NCI-H82 (cell line): ENCODE data around the gene ING4.

Experiments
- DNase-seq: peaks from one replicate; lab custom pipeline; 2025; lab: John Stamatoyannopoulos, UW

ING4 gene

GRCh38 chr12:6635856-6636531 lies 26.9 kb downstream of the ING4 start, which contains the start of gene LPAR5:
Gene LPAR5 (minus strand): TSS chr12:6635959. CDS start chr12:6621248, 14,711 bp downstream.
- no peak for DNase-seq

DNA sequence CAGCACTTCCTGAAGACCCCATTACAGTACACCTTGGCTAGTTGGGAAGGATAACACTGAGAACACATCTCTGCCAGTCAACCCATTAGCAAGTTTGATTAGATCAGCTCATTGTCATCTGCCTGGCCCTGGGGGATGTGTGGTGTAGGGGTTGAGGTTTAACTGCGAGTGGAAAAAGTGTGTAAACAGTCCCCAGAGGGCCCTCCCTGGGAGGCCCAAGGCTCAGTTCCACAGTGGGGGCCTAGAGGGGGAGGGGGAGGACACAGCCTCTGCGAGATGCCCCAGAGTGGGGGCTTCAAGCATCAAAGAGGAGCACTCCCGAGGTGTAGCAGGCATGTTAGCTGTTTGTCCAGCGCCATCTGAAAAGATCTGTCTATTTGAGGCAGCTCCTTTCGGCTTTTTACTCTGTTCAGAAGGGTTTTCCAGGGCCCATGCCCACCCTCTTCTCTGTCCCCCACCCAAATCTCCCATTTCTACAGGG lies 27.5 kb downstream of the ING4 start:
- no peak for DNase-seq

DNA sequence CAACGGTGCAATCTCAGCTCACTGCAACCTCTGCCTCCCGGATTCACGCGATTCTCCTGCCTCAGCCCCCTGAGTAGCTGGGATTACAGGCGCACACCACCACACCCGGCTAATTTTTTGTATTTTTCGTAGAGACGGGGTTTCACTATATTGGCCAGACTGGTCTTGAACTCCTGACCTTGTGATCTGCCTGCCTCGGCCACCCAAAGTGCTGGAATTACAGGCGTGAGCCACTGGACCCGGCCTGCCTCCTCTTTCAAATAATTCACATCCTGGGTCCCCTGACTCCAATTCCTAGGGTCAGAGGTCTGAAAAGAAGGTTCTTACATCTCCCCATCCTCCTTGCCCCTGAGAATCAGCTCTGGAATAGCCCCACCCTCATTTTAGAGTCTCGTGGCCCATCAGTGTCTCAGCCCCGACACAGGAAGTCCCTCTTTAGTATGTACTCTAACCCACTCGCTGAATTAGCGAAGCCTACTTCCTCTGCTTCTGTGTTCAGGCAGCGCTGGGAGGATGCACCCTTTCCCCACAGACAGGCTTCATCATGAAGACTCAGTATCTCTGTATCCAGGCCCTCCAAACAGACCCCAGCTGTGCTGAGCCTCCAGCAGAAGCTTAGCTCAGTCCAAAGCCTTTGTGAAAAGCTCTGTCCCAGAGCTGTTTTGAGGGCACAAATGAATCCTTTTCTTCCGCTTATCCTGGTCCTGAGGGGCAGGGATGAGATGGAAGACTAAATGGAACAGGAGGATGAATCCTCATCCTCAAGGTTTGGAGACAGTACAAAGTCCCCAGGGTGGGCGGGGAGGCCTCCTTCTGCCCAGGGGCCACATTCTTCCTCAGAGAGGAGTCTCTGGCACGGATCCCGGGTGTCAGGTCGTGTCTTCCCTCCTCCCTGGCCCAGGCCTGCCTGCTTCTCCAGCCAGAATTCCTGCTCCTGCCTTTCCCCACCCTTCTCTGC lies 30.6 kb downstream of the ING4 start:
- DNase-seq: peak; percentile 48

DNA sequence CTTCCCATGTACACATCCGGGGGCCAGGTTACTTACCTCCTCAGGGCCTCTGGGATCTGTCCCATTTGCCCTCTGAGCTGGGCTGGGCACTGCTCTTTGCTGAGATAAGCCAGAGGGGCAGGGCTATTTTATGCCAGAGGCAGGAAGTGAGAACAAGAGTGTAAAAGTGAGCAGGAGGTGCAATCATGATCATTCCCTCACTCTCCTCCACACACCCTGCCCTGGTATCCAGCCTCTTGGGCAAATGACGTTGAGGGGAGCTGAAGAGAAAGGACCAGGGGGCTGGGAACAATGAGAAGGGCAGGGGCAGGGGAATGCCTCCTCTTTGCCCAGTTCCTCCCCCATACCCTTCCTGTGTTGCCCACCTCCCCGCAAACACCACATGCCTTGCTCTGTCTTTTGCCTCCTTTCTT lies 31.4 kb downstream of the ING4 start:
- no peak for DNase-seq

GRCh38 chr12:6630736-6631135 lies 32.2 kb downstream of the ING4 start:
- DNase-seq: peak; percentile 60

DNA sequence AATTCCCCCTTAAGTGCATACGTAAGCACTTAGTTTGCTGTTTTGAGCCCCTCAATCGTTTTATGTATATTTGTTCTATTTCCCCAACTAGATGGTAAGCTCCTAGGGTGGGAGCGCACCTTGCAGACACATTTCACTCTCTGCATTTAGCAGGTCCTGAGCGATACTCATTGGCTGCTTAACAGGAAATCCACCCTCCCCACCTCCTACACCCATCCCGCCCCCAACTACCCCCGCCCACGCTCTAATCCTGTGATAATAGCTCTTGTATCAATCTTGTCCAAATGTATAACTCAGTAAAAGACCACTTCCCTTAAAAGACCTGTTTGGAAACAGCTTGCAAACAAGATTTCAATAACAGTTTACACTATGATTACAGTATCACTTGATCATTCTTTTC lies 35.3 kb downstream of the ING4 start:
- peak; percentile 92 for DNase-seq

DNA sequence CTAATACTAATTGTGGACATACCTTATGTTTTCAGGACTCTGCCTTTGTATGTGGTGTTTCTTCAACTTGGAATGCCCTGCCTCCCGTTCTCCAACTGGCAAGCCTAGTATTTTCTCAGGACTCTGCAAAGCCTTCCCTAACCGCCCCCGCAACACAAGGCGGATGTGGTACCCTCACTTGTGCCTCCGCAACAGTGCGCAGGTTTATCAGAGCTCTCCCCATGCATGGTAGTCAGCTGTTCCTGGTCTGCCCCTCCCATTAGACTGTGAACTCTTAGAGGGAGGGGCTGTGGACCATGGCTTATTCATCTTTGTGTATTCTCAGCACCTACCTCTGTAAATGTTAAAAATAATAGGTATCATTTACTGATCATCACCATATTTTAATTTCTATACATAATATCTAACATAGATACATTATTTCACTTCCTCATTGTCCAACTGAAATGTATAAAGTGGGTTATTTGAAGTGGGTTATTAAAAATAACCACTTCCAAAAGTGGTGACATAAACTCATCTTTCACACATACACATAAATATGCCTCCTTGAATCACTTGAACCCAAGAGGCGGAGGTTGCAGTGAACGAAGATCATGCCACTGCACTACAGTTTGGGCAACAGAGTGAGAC lies 36.1 kb downstream of the ING4 start:
- DNase-seq: no peak

GRCh38 chr12:6620885-6621274 lies 42.0 kb downstream of the ING4 start:
- DNase-seq: no peak

DNA sequence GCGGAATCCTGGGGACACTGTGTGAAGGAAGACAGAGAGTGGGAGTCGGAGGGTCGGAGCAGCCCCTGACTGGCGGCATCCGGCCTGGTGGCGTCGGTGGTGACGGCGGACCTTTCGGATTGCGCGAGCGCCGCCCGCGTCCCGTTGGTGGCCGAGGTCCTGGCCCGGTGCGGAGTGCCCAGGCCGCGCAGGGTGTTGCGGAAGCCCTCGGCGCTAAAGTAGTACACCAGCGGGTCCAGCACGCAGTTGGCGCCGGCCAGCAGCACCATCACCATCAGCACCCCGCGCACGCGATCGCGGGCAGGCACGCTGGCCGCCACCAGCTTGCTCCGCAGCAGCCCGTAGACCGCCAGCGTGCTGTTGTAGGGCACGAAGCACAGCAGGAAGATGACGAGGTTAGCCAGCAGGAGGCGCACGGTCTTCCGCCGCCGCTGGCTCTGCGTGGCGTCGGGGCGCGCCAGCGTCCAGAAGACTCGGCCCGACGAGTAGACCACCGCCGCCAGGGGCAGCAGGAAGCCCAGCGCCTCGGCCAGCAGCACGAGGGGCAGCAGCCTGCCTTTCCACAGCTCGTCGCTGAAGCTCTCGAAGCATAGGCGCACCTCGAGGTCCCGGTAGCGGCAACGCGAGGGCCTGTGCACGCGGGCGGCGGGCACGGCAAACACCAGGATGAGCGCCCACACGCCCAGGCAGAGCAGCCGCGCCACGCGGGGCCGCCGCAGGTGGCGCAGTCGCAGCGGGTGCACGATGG lies 42.6 kb downstream of the ING4 start:
- no peak for DNase-seq

- no peak for DNase-seq
Measured at GRCh38 chr12:6618483-6619225, 44.3 kb downstream of the ING4 start.

- DNase-seq: peak; percentile 42
Measured at GRCh38 chr12:6615802-6616201, 47.1 kb downstream of the ING4 start.

DNA sequence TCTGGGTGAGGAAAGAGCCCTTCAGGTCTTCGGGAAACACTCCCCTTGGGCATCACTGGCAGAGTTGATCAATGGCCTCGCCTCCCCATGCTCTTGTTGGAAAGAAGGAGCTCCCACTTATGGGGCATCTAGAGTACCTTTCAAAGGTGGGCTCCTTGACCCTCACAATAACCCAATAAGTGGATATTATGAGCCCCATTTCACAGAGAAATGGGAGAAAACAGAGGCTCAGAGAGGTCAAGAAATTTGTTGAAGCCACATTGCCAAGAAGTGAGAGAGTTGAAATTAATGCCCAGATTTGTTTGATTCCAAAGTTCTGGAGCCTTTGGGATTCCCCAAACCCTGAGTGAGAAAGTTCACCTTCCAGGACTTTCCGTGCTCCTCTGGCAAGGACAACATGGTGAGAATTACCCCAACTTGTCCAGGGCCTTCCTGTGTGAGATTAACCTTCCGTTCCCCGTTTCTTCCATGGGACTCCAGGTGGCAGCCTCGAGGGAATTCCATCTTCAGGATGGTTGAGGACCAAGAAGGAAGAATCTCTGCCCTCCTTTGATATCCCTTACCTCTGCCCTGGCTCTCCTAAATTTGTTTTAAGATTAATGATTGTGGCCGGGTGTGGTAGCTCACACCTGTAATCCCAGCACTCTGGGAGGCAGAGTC lies 48.3 kb downstream of the ING4 start:
- DNase-seq: peak; percentile 33

DNA sequence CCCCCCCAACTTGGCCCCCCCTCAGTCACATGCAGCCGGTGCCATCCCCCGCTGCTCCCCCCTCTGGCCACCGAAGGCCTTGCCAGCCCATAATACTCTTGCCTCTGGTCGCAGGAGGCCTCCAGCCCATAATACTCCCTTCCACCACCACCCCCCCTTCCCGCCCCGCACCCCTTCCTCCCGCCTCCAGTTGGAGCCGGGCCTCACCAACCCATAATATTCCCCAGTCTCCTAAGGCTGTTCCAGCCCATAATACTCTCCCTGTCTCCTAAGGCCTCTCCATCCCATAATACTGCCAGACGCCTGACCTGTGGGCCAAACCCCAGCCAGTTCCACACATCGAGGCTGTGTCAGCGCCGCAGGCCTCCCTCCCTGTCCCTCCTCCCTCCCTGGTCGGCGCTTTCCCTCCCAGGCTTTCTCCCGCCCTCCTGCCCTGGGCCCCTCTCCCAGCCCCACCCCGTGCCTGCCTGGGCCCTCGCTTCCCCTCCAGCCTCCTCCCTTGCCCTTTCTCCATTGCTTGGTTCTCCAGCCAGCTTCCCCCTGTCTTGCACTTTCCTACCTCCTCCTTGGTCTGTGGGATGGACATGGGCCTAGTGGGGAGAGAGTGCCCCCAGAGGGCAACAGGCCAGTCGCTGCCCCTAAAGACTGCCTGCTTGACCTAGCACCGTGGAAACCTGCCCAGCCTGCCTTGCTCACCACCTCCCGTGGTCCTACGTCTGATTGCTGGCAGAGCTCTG lies 49.0 kb downstream of the ING4 start:
- peak; percentile 100 for DNase-seq

DNA sequence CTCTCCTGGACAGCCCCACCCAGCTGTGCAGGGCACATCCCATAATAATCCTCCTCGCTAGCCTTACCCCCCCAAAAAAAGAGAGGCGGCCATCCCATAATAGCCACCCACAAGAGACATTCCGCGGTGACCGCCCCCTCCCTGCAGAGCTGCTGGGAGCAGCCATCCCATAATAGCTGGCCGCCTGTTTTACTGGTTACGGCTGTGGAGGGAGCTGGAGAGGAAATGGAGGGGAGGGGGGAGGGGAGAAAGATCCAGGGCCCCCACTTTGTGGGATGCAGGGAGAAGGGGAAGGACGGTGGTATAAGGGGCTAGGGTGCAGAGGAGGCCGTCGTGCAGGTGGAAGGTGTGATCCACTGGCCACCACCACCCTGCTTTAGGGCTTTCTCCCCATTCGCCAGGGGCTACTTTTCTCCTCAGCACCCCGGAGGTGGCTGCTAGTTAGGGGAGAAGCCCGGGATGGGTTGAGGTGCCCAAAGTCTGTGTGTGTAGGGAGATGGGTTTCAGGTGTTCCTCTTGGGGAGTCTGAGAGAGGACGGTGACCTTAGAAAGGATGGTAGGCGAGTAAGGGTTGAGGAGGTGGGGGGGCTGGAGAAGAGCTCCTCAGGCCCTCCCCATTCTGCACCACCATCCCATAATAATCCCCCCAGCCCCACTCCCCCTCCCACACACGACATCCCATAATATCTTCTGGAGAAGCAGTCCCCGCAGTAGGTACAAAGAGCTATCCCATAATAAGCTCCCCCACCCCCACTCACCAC lies 49.7 kb downstream of the ING4 start:
- peak; percentile 97 for DNase-seq

DNA sequence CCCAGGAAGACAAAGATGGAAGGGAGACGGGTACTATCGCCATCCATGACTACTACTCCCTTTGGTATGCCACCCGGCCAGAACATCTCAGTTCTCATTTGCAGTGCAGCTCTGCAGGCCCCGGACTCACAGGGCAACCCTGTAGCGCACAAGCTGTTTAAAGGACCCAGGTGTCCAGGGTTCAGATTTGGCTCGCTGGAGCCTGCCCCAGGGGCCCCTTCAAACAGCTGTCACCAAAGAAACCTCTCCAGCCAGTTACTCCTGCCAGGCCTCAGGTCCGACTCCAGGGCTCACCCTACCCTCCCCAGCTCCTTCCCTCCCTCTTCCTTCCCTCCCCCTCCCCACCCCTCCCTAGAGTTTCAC lies 50.3 kb downstream of the ING4 start:
- DNase-seq: no peak

DNA sequence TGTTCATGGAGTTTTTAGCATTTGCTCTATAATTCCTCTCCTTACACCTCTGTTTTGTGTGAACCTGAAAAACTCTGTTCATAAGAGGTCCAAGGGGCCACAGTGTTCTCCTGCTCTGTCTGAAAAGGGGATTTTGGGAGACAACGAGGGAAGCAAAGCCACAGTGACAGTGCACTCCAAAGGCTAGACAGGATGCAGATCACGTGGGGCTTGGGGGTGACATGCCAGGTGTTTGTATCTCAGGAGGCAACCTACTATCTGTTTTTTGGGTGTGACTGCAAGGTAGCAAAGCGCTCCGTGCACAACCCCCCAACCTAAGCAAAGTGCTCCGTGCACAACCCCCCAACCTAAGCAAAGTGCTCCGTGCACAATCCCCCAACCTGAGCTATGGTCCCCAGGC lies 50.7 kb downstream of the ING4 start:
- DNase-seq: peak; percentile 55

- peak; percentile 46 for DNase-seq
Measured at GRCh38 chr12:6608592-6609281, 54.2 kb downstream of the ING4 start.

DNA sequence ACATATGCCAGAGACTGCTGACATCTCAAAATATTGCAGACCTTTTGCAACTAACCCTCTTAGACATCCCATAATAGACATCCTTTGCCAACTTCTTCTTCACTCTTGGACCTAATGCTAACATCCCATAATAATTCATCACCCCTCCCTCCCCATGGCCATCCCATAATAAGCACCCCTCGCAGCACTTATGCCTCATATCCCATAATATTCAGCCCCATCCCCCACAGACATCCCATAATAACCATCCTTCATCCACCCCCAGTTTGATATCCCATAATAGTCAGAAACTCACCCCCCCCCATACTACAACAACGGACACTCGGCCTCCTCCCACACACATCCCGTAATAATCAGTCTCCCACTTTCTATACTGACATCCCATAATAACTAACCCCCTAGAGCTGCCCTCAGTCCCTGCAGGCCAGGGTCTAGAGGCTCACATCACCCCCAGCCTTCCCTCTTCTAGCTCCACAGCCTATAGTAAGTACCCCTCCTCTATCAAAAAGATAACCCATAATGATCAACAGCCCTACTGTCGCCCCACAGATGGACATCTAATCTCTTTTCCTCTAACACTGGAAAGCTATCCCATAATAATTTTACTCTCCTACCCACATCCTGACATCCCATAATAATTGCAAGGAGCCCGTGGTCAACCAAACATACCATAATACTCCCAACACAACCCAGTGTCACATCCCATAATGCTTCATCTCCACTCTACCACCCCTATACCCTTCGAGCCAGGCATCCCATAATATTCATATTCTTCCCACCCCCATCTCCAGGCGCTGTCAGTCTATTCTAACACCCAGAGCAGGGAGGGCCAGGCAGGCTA lies 54.9 kb downstream of the ING4 start:
- DNase-seq: peak; percentile 95
